Myocyte (in vitro differentiated cells): ENCODE results near the gene CUL3. TPM values are rescaled to one million over a fixed set of nuclear protein-coding genes. Genes with fewer than 3 reads are reported as not detected.
"Not testable (repeated sequence)": the region's sequence is repeated elsewhere in the genome, so short reads cannot be mapped to it uniquely, and the experiment has no call there.

Source experiments
- DNase-seq: peaks from one replicate; pipeline ENCODE4 v3.0.0-alpha.2; 2012; ENCODE audit warnings: low read depth
- total RNA-seq: library from RNA; depleted of rRNA; stranded (reverse); fragments of >200 nt; gene quantifications from 2 replicates; pipeline ENCODE4 v1.2.3, GENCODE V29; 2014

CUL3 gene
- total RNA-seq, 1 donor from 2014 or later = 92.3 TPM

DNA sequence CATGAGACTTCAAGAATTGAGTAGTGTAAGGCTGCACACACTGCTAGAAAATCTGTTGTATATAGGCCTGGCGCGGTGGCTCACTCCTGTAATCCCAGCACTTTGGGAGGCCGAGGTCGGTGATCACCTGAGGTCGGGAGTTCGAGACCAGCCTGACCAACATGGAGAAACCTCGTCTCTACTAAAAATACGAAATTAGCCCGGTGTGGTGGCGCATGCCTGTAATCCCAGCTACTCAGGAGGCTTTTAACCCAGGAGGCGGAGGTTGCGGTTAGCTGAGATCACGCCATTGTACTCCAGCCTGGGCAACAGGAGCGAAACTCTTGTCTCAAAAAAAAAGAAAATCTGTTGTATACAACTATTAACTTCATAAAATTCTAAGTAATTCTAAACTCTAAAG lies 2.1 kb downstream of the CUL3 start:
- DNase-seq = not testable (repeated sequence)

DNA sequence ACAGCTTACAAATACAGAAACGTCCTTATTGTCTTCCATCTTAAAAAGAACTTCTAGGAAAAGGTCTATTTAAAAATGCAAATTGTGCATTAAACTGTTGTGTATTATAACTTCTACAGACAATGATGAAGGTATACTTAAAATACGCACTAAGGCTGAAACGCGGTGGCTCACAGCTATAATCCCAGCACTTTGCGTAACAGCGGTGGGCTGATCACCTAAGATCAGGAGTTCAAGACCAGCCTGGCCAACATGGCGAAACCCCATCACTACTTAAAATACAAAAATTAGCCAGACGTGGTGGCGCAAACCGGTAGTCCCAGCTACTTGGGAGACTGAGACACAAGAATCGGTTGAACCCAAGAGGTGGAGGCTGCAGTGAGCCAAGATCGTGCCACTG lies 4.9 kb downstream of the CUL3 start:
- DNase-seq = no peak

DNA sequence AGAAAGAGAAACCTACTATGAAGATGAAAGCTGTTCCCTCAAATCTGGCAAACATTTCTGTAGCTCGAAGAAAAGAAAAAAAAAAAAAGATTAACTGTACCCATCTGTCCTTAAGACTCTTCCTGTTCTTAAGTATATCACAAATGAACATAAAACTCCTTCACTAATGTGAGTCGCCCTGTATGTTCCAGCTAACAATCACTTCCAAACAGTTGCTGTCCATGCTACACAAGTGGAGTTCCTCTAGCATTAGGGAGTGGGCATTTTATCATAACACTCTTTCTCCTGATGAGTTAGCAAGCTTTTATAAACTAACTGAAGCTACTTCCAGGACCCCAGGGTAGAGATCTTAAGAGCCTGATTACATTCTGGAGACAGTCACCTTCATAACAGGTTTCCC lies 5.8 kb downstream of the CUL3 start:
- no peak for DNase-seq

DNA sequence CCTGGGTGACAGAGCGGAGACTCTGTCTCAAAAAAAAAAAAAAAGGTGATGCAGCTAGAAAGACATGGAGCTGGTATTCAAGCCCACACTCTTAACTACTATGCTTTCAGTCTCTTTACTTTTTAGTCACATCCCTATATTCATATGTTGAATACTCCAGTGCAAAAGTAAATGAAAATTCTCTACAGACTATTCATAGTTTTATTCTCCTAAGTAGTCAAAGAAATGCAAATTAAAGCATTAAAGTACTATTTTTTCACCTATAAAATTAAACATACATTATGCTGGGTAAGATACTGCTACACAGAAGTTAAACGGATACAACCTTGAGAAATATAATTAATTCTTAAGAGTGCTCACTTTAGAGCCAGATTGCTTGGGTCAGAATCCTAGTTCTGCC lies 7.6 kb downstream of the CUL3 start:
- no peak for DNase-seq

DNA sequence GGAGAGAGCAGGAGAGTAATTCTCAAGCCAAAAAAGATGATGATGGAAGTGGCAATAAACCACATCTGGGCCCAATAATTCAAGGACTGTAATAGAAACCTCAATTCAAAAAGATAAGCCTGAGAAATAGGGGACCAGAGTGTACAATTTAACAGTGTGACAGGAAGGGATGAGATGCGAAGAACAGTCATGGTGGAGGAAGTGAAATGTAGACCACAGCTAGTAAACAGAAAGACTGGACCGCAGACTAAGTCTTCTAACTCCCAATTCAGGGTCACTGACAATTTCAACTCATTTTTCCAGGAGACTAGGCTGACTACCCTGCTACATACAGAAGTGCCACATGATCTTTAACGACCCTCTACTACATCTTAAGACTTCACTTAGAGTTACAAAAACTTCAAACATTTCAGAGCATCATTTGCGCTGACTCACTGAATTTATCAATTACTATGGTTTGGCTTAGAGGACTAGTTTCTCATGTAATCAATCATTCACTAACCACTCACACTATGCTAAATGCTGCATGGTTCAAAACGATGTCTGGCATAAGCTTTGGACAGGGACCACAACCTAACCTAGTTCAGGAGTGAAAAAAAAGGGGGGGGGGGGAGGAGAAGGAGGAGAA lies 9.0 kb downstream of the CUL3 start:
- DNase-seq = no peak

DNA sequence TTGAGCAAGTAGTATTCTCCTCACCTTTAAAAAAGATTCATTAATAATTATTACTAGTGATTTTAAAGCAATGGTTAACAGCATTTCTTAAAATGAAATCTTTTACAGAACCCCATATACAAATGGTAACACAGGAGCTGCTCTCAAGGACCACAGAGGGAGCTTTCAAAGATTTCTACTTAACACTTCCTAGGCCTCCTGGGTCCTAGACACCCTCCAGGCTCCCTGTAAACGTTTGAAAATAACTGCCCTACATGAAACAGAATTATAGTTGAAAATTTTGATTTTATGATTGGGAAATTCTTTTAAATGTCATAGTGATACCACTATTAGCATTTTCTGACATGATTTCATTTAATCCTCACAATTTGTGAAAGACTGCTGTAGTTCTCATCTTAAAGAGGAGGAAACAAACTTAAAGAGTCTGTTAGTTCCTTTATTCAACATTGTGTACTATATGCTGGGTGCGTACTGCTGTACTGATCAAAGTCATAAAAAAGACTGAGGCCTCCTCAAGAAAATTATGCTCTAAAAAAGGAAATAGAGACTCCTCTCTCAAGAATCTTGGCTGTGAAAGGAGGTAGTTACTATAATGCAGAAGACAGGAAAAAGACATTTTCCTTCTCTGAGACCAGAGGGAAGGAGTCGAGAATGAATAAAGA lies 10.6 kb downstream of the CUL3 start:
- DNase-seq = no peak

- DNase-seq = no peak
Measured at GRCh38 chr2:224573724-224574123, 11.4 kb downstream of the CUL3 start.

DNA sequence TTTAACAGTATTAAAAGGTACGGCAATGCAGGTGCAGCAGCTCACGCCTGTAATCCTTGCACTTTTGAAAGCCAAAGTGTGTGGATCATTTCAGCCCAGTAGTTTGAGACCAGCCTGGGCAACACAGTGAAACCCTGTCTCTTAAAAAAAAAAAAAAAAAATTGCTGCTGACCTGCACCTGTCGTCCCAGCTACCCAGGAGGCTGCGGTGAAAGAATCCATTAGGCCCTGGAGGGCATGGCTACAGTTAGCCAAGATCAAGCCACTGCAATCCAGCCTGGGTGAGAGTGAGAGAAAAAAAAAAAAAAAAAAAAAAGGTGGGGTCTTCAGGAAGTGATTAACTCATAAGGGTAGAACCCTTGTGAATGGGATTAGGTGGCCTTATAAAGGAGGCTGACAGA lies 12.8 kb downstream of the CUL3 start:
- DNase-seq = peak; percentile 70

GRCh38 chr2:224570328-224570993 lies 14.7 kb downstream of the CUL3 start:
- peak; percentile 36 for DNase-seq

DNA sequence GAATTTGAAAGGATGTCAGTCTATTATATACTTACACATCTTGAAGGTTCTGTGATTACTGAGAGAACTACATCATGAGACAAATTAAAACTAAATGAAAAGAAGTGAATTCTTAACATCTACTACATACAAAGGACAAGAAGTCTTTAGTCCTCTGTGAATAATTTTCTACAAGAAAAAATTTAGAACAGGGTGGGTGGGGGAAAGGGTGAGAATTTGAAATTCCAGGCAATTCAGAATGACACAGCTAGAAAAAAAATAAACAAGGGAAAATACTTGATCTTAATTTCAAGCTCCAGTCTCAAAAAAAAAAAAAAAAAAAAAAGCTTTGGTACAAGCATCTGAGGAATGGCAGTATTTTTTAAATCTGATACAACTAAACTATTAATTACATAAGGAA lies 15.5 kb downstream of the CUL3 start:
- DNase-seq = peak; percentile 7

DNA sequence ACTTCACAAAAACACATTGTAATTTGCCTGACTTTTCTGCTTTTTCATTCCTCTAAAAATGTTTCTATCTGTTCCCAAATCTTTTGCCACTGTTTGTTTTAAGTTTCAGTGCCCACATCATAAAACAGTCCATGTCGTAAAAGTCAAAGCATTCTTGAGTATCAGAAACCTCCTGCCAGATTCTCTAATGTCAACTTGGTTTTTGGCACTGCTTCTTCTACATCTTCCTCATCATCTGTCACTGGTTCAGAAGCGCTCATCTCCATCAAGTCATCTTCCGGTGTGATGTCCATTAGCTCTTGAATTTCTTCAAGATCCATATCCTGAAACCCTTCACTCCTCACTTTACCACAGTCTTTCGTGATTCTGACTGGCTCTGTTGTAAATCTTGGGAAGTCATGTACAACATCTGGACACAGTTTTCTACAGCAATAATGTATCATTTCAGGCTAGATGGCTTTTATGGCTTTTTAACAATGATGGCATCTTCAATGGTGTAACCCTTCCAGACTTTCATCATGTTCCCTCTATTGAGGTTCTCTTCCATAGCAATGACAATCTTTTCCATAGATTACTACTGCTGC lies 19.6 kb downstream of the CUL3 start:
- DNase-seq = no peak

GRCh38 chr2:224563537-224563936 lies 21.6 kb downstream of the CUL3 start:
- DNase-seq = no peak

GRCh38 chr2:224562831-224563230 lies 22.3 kb downstream of the CUL3 start:
- no peak for DNase-seq

DNA sequence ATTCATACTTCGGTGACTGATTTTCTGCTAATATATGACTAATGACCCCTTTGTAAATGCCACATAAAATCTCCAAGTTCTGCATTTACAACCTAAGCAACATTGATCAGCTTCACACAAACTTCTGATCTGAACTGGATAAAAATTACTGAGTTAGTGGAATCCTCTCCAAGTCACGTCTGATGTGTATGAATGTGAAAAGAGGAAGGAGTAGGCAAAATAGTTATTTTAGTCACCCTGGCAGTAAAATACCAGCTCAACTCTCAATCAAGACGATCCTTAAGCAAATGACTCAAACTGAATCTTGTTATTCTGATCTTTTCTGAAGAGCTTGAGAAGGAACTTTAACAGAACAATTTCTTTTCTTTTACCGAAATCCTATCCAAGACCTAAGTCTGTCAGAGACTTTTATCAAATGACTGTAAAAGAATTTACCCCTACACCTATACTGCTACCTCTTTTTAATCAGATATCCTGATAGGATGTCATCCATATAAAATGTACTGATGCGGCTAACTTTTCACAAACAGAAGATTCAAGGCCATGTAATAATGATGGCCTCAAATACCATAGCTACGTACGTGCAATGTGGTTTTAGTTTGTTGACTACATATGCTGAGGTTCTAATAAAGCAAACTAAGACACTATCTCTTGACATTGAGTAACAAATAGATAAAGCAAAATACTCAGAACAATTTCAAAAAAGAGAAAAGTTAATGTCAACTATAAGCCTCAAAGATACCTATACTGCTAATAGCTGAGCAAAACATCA lies 23.7 kb downstream of the CUL3 start:
- DNase-seq = no peak

DNA sequence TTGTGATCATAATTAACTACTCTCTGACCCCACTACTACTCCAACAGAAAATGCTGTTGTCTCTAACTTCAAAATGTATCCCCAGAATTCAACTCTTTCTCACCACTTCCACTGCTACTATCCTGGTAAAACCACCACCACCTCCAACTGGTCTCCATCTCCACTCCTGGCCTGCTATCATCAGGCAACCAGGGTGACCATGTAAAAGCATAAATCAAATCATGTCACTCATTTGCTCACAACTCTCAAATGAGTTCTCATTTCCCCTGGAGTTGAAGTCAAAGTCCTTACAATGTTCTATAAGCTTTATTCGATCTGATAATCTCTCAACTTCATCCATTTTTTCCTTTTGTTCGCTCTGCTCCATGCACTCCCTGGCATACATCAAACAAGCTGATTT lies 24.6 kb downstream of the CUL3 start:
- DNase-seq = no peak

DNA sequence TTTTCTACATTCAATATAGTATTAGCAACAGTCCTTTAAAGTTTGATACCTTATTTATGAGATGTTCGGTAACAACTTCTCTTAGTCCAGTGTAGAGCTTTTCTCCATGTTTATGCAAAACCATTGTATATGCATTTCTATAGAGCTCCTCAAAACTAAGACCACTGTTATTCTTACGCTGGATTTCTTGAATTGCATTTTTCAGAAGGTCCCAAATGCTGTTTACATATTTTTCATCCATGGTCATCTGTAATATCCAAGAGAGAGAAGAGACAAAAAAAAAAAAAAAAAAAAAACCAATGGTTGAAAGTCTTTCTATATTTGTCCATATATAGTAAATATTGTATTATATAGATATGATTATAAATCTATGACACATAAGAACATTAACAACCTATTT lies 27.6 kb downstream of the CUL3 start:
- no peak for DNase-seq

DNA sequence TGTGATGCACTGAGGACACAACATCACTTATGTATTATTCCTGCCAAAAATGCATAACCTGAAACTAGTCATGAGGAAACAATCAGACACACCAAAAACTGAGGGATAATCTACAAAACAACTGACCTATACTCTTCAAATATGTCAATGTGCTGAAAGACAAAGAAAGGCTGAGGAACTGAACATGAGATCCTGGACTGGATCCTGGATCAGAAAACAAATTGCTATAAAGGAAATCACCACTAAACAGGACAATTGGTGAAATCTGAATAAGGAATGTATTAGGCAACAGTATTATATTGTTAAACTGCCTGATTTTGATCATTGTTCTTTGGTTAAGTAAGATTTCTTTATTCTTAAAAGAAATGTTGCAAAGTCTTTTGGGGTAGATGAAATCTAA lies 28.8 kb downstream of the CUL3 start:
- no peak for DNase-seq

DNA sequence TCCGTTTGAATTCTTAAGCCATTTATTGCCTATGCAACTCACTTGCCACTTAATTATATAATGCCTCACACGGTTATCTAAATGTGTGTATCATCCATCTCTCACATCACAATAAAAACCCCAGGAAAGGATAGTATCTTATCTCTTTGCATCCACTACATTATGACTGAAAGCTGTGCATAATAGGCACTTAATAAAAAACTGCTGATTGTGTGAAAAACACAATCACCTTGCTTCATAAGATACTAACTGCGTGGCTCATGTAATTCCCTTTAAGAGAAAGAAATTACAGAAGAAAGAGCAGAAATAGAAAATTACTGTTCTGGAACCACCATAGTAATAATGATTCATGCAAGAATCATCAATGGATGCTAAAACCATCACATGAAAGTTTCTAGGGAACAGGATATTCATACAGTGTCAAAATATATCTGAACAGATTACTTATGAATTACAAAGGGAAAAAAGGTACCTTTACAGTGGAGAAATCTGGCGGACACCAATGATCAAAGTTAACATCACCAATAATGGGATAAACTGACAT lies 29.3 kb downstream of the CUL3 start:
- DNase-seq = no peak

- no peak for DNase-seq
Measured at GRCh38 chr2:224552771-224553170, 32.4 kb downstream of the CUL3 start.

DNA sequence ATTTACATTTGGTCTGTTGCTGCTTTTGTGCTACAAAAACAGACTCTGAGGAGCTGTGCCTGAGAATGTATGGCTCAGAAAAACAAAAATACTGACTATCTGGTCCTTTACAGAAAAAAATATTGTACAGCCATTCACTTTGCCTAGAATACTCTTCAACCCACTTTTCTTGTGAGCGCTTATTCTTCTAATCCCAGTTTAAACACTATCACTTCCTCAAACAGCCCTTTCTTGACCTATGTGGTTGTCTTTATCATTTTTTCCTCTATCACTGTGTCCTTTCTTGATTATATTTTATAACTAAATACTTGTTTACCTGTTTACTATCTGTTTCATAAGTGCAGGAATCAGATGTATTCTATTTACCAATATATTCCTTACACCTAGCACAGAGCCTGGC lies 33.5 kb downstream of the CUL3 start:
- no peak for DNase-seq

- DNase-seq = no peak
Measured at GRCh38 chr2:224546926-224547325, 38.2 kb downstream of the CUL3 start.
